ENCODE data around the gene RAB3IP.

Gene RAB3IP

DNA sequence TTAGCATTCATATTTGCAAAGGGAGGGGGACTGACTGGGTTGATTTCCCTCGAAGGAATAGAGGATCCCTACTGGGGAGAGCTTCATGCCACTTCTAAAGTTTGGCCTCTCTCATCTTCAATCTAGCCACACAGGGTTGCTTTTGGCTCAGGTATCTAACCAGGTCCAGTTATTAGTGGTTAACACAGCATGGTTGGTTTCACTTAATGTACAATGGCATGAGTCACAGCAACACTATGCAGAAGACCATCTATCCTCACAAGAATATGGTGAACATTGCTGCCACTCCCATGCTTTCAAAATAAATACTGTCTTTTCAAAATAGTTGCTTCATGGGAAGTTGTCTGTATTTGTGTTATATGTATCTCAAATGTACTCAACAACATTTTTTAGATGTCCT is 6.6 kb upstream of the RAB3IP start:
- no peaks in the 10 kb centered on the region for H3K9me3 ChIP-seq (ENCODE audit: severe bottlenecking)
- TF ChIP-seq, protein P1, sequence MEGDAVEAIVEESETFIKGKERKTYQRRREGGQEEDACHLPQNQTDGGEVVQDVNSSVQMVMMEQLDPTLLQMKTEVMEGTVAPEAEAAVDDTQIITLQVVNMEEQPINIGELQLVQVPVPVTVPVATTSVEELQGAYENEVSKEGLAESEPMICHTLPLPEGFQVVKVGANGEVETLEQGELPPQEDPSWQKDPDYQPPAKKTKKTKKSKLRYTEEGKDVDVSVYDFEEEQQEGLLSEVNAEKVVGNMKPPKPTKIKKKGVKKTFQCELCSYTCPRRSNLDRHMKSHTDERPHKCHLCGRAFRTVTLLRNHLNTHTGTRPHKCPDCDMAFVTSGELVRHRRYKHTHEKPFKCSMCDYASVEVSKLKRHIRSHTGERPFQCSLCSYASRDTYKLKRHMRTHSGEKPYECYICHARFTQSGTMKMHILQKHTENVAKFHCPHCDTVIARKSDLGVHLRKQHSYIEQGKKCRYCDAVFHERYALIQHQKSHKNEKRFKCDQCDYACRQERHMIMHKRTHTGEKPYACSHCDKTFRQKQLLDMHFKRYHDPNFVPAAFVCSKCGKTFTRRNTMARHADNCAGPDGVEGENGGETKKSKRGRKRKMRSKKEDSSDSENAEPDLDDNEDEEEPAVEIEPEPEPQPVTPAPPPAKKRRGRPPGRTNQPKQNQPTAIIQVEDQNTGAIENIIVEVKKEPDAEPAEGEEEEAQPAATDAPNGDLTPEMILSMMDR (IDR thresholded peaks at IDR 0.05; ENCODE audit: poor library complexity, severe bottlenecking): no peak
- peaks cover 9% of the 10 kb centered on the region for H3K4me1 ChIP-seq (ENCODE audit: insufficient read depth, poor library complexity, severe bottlenecking)
- DNase-seq (ENCODE audit: low spot score): no peak
- no peak overlapping the region for H3K27ac ChIP-seq (ENCODE audit: poor library complexity, severe bottlenecking)
- H3K36me3 ChIP-seq (ENCODE audit: low read depth): no peaks in the 10 kb centered on the region
- peak; percentile 93 for ATAC-seq (ENCODE audit: low read depth)
- no peak overlapping the region for H3K4me3 ChIP-seq (ENCODE audit: severe bottlenecking)
- H3K27me3 ChIP-seq (ENCODE audit: insufficient read depth, poor library complexity, severe bottlenecking): no peaks in the 10 kb centered on the region

DNA sequence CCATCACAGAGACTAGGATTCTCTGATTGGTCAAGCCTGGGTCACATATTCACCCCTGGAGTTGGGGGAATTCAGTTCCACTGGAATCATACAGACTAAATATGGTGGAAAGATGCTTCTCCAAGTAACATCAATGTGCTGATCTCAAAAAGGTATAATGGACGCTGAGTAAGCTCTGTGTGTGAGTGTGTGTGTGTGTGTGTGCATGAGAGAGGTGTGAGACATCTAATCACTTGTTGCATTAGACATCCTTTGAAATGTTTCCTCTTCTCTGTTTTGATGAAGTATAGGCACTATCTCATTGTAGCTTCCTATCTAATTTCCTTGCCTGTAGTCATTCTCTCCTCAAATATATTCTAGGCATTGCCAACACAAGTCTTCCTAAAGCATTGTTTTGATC is 5.0 kb upstream of the RAB3IP start:
- ATAC-seq (ENCODE audit: low read depth): no peak
- H3K9me3 ChIP-seq (ENCODE audit: severe bottlenecking): no peaks in the 10 kb centered on the region

DNA sequence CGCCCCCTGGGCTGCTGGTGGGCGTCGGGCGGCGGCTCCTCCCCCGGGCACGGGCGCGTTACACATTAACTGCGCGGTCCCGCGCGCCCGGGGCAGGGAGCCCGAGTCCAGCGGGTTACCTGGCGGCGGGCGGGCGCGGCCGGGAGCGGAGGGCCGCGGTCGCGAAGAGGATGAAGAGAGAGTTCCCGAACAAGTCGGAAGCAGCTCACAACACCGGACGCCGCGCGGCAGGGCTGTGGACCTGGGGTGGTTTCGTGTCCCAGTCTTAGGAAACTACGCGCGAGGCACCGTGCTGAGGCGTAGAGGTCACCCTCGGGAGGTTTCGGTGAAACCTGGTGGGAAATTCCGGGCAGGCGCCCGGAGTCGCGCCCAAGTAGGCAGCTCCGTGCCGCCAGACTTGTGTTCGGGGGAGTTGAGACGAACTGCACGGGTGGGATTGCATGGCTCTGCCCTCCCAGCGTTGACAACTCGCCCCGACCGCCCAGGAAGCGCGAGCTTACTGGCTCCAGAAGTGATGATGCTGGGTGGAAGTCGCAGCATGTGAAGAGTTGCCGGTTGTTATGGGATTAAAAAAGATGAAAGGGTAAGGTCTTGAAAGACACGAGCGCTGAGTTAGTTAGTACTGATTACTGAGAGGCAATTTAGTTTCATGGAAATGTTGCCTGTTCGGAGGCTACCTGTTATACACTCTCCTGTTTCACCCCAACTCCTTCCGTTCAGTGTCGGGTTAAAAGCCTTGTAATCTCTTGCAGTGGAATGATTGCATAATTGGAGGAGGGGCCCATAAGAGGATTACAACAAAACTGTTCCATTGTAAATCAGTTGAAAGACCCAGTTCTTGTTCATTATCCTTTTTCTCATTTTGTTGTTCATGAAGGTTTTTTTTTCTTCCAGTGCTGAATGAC is 879 bp downstream of the RAB3IP start:
- TF ChIP-seq, protein P1 (IDR thresholded peaks at IDR 0.05; ENCODE audit: poor library complexity, severe bottlenecking): no peak
- peak overlapping the region; percentile 83 for H3K4me3 ChIP-seq (ENCODE audit: severe bottlenecking)
- peak overlapping the region; percentile 38 for H3K27ac ChIP-seq (ENCODE audit: poor library complexity, severe bottlenecking)
- peak; percentile 43 for ATAC-seq (ENCODE audit: low read depth)
- no peaks in the 10 kb centered on the region for H3K9me3 ChIP-seq (ENCODE audit: severe bottlenecking)
- H3K27me3 ChIP-seq (ENCODE audit: insufficient read depth, poor library complexity, severe bottlenecking): no peaks in the 10 kb centered on the region
- peak; percentile 61 for DNase-seq (ENCODE audit: low spot score)
- no peaks in the 10 kb centered on the region for H3K36me3 ChIP-seq (ENCODE audit: low read depth)
- H3K4me1 ChIP-seq (ENCODE audit: insufficient read depth, poor library complexity, severe bottlenecking): peaks cover 8% of the 10 kb centered on the region

More for the DNA sequence above, 5.0 kb upstream of the RAB3IP start:
- TF ChIP-seq, protein P1 (IDR thresholded peaks at IDR 0.05; ENCODE audit: poor library complexity, severe bottlenecking): no peak
- peaks cover 9% of the 10 kb centered on the region for H3K4me1 ChIP-seq (ENCODE audit: insufficient read depth, poor library complexity, severe bottlenecking)
- no peak for DNase-seq (ENCODE audit: low spot score)
- H3K27me3 ChIP-seq (ENCODE audit: insufficient read depth, poor library complexity, severe bottlenecking): no peaks in the 10 kb centered on the region
- no peak overlapping the region for H3K4me3 ChIP-seq (ENCODE audit: severe bottlenecking)
- H3K27ac ChIP-seq (ENCODE audit: poor library complexity, severe bottlenecking): no peak overlapping the region
- H3K36me3 ChIP-seq (ENCODE audit: low read depth): no peaks in the 10 kb centered on the region

GRCh38 chr12:69744109-69744508 is 5.4 kb downstream of the RAB3IP start:
- TF ChIP-seq, protein P1 (IDR thresholded peaks at IDR 0.05; ENCODE audit: poor library complexity, severe bottlenecking): no peak
- no peak for DNase-seq (ENCODE audit: low spot score)
- no peaks in the 10 kb centered on the region for H3K9me3 ChIP-seq (ENCODE audit: severe bottlenecking)
- H3K36me3 ChIP-seq (ENCODE audit: low read depth): no peaks in the 10 kb centered on the region
- peaks cover 14% of the 10 kb centered on the region for H3K4me1 ChIP-seq (ENCODE audit: insufficient read depth, poor library complexity, severe bottlenecking)
- no peak for ATAC-seq (ENCODE audit: low read depth)
- H3K4me3 ChIP-seq (ENCODE audit: severe bottlenecking): no peak overlapping the region
- H3K27ac ChIP-seq (ENCODE audit: poor library complexity, severe bottlenecking): no peak overlapping the region
- no peaks in the 10 kb centered on the region for H3K27me3 ChIP-seq (ENCODE audit: insufficient read depth, poor library complexity, severe bottlenecking)

- ATAC-seq (ENCODE audit: low read depth) (no peak), DNase-seq (ENCODE audit: low spot score) (no peak)
- Histone ChIP-seq H3K27me3 (ENCODE audit: insufficient read depth, poor library complexity, severe bottlenecking) (no peaks in the 10 kb centered on the region), H3K4me1 (ENCODE audit: insufficient read depth, poor library complexity, severe bottlenecking) (peaks cover 6% of the 10 kb centered on the region), H3K9me3 (ENCODE audit: severe bottlenecking) (no peaks in the 10 kb centered on the region), H3K4me3 (ENCODE audit: severe bottlenecking) (no peak overlapping the region), H3K36me3 (ENCODE audit: low read depth) (peaks cover 10% of the 10 kb centered on the region), H3K27ac (ENCODE audit: poor library complexity, severe bottlenecking) (no peak overlapping the region)
- TF ChIP-seq, protein P1 (IDR thresholded peaks at IDR 0.05; ENCODE audit: poor library complexity, severe bottlenecking): no peak
These were observed 12.8 kb downstream of the RAB3IP start for GRCh38 chr12:69751476-69751875.
